ENCODE results near the gene RETN. TPM values are rescaled to one million over a fixed set of nuclear protein-coding genes. Genes with fewer than 3 reads are reported as not detected.

Gene RETN
- total RNA-seq, 2 donors from 2014 or later, result not detected

GRCh38 chr19:7657131-7657751, 11.6 kb upstream of the RETN start:
- H3K9me3 ChIP-seq (ENCODE audit: control insufficient read depth, low read length, poor library complexity, severe bottlenecking), result no peaks in the 10 kb centered on the region
- Mint-ChIP-seq H3K27me3 (no peaks in the 10 kb centered on the region), H3K36me3 (ENCODE audit: low read depth) (no peaks in the 10 kb centered on the region), H3K27ac (peak overlapping the region; percentile 88), H3K4me1 (peaks cover 19% of the 10 kb centered on the region), H3K4me3 (peak overlapping the region; percentile 43)
- no peak for DNase-seq
- peak; percentile 42 for ATAC-seq

DNA sequence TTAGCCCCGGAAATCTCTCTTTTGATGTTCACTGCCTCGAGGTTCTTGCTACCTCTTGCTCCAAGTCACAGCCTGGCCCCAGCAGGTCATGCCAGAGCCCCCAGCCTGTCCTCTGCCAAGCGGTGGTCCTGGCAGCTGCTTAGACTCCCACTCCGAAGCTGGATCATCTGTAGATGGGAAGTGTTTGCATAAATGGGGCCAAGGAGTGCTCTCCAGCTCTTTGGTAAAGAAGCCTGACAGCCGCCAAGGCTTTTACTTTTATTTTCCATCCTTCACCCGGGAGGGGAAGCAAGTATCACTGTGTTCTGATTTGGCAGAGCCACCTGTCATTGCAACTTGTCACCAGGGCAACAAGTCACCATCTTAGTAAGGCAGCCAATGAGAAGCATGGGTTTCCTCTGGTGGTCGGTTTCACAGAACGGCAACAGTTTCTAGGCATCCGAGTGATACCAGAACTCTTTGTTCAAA, 10.6 kb upstream of the RETN start:
- H3K27ac Mint-ChIP-seq, result peak overlapping the region; percentile 88
- H3K27me3 Mint-ChIP-seq, result no peaks in the 10 kb centered on the region
- no peaks in the 10 kb centered on the region for H3K9me3 ChIP-seq (ENCODE audit: control insufficient read depth, low read length, poor library complexity, severe bottlenecking)

GRCh38 chr19:7661744-7662538, 6.9 kb upstream of the RETN start:
- Mint-ChIP-seq H3K27ac (no peak overlapping the region), H3K4me3 (no peak overlapping the region), H3K27me3 (no peaks in the 10 kb centered on the region), H3K36me3 (ENCODE audit: low read depth) (no peaks in the 10 kb centered on the region), H3K4me1 (peaks cover 12% of the 10 kb centered on the region)
- H3K9me3 ChIP-seq (ENCODE audit: control insufficient read depth, low read length, poor library complexity, severe bottlenecking), result no peaks in the 10 kb centered on the region
- ATAC-seq (no peak), DNase-seq (no peak)

More for the DNA sequence above, 10.6 kb upstream of the RETN start:
- Mint-ChIP-seq H3K36me3 (ENCODE audit: low read depth) (no peaks in the 10 kb centered on the region), H3K4me3 (peak overlapping the region; percentile 73), H3K4me1 (peaks cover 13% of the 10 kb centered on the region)
- peak; percentile 94 for ATAC-seq
- no peak for DNase-seq

- Mint-ChIP-seq H3K36me3 (ENCODE audit: low read depth) (no peaks in the 10 kb centered on the region), H3K27me3 (no peaks in the 10 kb centered on the region), H3K4me3 (no peak overlapping the region), H3K27ac (no peak overlapping the region), H3K4me1 (peaks cover 8% of the 10 kb centered on the region)
- H3K9me3 ChIP-seq (ENCODE audit: control insufficient read depth, low read length, poor library complexity, severe bottlenecking), result no peaks in the 10 kb centered on the region
- no peak for ATAC-seq
- DNase-seq, result no peak
Measured at GRCh38 chr19:7662657-7663056, 6.2 kb upstream of the RETN start.

GRCh38 chr19:7663706-7664105, 5.1 kb upstream of the RETN start:
- Mint-ChIP-seq H3K4me1 (peaks cover 3% of the 10 kb centered on the region), H3K27me3 (peaks cover 2% of the 10 kb centered on the region), H3K27ac (no peak overlapping the region), H3K36me3 (ENCODE audit: low read depth) (no peaks in the 10 kb centered on the region), H3K4me3 (no peak overlapping the region)
- no peak for DNase-seq
- no peak for ATAC-seq
- H3K9me3 ChIP-seq (ENCODE audit: control insufficient read depth, low read length, poor library complexity, severe bottlenecking), result no peaks in the 10 kb centered on the region

DNA sequence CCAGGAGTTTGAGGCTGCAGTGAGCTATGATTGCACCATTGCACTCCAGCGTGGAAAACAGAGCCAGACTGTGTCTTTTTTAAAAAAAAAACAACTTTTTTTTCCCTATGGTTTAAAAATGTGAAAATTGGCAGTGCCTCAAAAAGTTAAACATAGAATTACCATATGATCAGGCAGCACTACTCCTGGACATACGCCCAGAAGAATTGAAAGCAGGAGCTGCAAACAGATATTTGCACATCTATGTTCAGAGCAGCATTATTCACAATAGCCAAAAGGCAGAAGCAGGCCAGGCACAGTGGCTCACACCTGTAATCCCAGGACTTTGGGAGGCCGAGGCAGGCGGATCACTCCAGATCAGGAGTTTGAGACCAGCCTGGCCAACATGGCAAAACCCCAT, 3.8 kb upstream of the RETN start:
- no peak for ATAC-seq
- peaks cover 8% of the 10 kb centered on the region for H3K4me1 Mint-ChIP-seq

DNA sequence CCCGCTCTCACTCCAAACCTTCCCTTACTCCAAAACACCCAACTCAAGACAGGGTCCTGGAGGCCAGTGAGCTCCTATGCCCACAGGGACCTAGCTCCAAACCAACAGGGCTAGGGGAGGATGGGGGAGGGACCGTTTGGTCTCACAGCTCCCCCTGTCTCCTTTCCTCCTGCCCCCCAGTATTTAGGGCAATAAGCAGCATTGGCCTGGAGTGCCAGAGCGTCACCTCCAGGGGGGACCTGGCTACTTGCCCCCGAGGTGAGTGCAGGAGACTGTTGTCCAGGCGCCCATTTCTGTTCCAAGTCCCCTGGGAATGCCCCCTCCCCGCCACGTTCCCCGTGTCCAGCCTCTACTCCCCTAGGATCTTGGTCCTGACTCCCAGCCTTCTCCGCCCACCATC, 792 bp downstream of the RETN start:
- no peak overlapping the region for H3K27ac Mint-ChIP-seq
- H3K27me3 Mint-ChIP-seq, result peaks cover 44% of the 10 kb centered on the region
- peak overlapping the region; percentile 72 for H3K4me3 Mint-ChIP-seq

More for the DNA sequence above, 3.8 kb upstream of the RETN start:
- DNase-seq, result no peak
- Mint-ChIP-seq H3K27ac (no peak overlapping the region), H3K27me3 (peaks cover 12% of the 10 kb centered on the region), H3K36me3 (ENCODE audit: low read depth) (peaks cover 4% of the 10 kb centered on the region), H3K4me3 (no peak overlapping the region)
- no peaks in the 10 kb centered on the region for H3K9me3 ChIP-seq (ENCODE audit: control insufficient read depth, low read length, poor library complexity, severe bottlenecking)

GRCh38 chr19:7670150-7670783, 1.4 kb downstream of the RETN start:
- peaks cover 14% of the 10 kb centered on the region for H3K4me1 Mint-ChIP-seq
- no peak overlapping the region for H3K27ac Mint-ChIP-seq
- H3K4me3 Mint-ChIP-seq, result peak overlapping the region; percentile 67
- no peaks in the 10 kb centered on the region for H3K9me3 ChIP-seq (ENCODE audit: control insufficient read depth, low read length, poor library complexity, severe bottlenecking)
- ATAC-seq, result peak; percentile 68
- peaks cover 44% of the 10 kb centered on the region for H3K27me3 Mint-ChIP-seq
- peaks cover 5% of the 10 kb centered on the region for H3K36me3 Mint-ChIP-seq (ENCODE audit: low read depth)
- DNase-seq, result no peak

More for the DNA sequence above, 792 bp downstream of the RETN start:
- no peak for DNase-seq
- Mint-ChIP-seq H3K36me3 (ENCODE audit: low read depth) (peaks cover 5% of the 10 kb centered on the region), H3K4me1 (peaks cover 14% of the 10 kb centered on the region)
- H3K9me3 ChIP-seq (ENCODE audit: control insufficient read depth, low read length, poor library complexity, severe bottlenecking), result no peaks in the 10 kb centered on the region
- ATAC-seq, result no peak

GRCh38 chr19:7670790-7671189, 1.9 kb downstream of the RETN start:
- Mint-ChIP-seq H3K27ac (no peak overlapping the region), H3K4me1 (peaks cover 14% of the 10 kb centered on the region), H3K27me3 (peaks cover 47% of the 10 kb centered on the region), H3K4me3 (no peak overlapping the region), H3K36me3 (ENCODE audit: low read depth) (peaks cover 5% of the 10 kb centered on the region)
- no peaks in the 10 kb centered on the region for H3K9me3 ChIP-seq (ENCODE audit: control insufficient read depth, low read length, poor library complexity, severe bottlenecking)
- ATAC-seq (peak; percentile 20), DNase-seq (no peak)

- H3K9me3 ChIP-seq (ENCODE audit: control insufficient read depth, low read length, poor library complexity, severe bottlenecking), result no peaks in the 10 kb centered on the region
- DNase-seq, result no peak
- H3K36me3 Mint-ChIP-seq (ENCODE audit: low read depth), result peaks cover 5% of the 10 kb centered on the region
- ATAC-seq, result no peak
- H3K27me3 Mint-ChIP-seq, result peaks cover 62% of the 10 kb centered on the region
- no peak overlapping the region for H3K27ac Mint-ChIP-seq
- H3K4me1 Mint-ChIP-seq, result peaks cover 26% of the 10 kb centered on the region
- no peak overlapping the region for H3K4me3 Mint-ChIP-seq
Measured at GRCh38 chr19:7672522-7672921, 3.7 kb downstream of the RETN start.

DNA sequence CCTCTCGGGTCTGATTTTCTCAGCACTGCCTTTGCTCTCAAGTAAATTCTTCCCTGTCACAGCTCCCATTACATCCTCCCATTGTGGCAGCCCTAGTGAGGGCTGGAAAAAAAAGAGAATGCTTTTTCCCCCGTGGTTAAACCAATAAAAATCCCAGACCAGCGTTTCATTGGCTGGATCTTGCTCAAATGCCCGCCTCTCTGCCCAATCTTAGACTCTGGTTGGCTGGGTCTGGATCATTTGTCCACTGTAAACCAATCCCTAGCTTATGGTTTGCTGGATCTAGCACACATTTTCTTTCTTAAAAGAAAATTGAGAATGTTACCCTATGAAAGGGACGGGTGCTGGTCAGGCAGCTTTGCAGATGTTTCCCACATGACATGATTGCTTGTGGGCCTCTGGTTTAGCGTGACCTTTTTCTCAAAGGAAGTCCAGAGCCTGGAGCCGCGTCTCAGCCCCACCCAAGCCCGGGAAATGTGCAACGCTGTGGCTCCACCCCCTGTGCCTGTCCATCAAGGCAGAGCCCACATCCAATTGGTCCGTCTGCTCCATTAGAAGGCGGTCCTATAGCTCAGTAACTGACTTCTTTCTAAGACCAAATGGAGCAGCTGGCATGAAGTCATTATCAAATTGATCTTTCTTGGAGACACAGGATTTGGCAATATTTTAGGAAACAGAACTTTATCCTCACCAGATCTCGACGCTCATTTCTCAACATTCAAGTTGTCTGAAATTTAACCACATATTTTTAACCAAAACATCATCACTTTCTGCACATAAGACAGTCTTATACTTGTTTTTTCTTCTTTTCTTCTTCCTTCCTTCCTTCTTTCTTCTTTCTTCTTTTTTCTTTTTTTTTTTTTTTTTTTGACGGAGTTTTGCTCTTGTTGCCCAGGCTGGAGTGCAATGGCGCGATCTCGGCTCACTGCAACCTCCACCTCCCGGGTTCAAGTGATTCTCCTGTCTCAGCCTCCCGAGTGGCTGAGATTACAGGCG, 5.5 kb downstream of the RETN start:
- no peaks in the 10 kb centered on the region for H3K9me3 ChIP-seq (ENCODE audit: control insufficient read depth, low read length, poor library complexity, severe bottlenecking)
- peaks cover 57% of the 10 kb centered on the region for H3K27me3 Mint-ChIP-seq
- peaks cover 34% of the 10 kb centered on the region for H3K4me1 Mint-ChIP-seq
- peak; percentile 32 for ATAC-seq
- DNase-seq, result no peak
- peak overlapping the region; percentile 9 for H3K27ac Mint-ChIP-seq
- H3K36me3 Mint-ChIP-seq (ENCODE audit: low read depth), result peaks cover 4% of the 10 kb centered on the region
- no peak overlapping the region for H3K4me3 Mint-ChIP-seq

DNA sequence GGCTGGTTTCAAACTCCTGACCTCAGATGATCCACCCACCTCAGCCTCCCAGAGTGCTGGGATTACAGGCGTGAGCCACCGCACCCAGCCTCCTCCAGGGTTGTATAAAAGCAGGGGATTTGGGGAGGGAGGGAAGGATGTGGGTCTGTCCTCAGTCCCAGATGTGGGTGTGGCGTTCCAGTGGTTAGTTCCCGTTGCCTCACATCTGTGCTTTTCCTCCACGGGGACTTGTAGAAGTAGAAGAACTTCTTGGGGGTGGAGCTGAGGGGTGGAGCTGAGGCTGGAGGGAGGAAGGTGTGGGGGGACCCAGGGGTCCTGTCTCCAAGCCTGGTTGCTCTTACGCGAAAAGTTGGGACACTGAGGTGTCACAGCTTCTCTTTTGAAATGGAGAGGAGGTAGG, 7.5 kb downstream of the RETN start:
- H3K4me3 Mint-ChIP-seq, result no peak overlapping the region
- H3K36me3 Mint-ChIP-seq (ENCODE audit: low read depth), result no peaks in the 10 kb centered on the region
- peaks cover 38% of the 10 kb centered on the region for H3K4me1 Mint-ChIP-seq
- ATAC-seq, result no peak
- peaks cover 42% of the 10 kb centered on the region for H3K27me3 Mint-ChIP-seq
- H3K27ac Mint-ChIP-seq, result peak overlapping the region; percentile 53
- no peak for DNase-seq
- no peaks in the 10 kb centered on the region for H3K9me3 ChIP-seq (ENCODE audit: control insufficient read depth, low read length, poor library complexity, severe bottlenecking)

Measured in T-helper 17 cell (primary cell).